OCI-LY1 (cell line): ENCODE data around the gene CEP162.
"Not testable (repeated sequence)": the region's sequence is repeated elsewhere in the genome, so short reads cannot be mapped to it uniquely, and the experiment has no call there.

Experiments used
- H2AFZ ChIP-seq: fragments of 200-600 bp; sonication (generic), shearing (Covaris generic); 2 replicates; pipeline ENCODE4 v1.6.0; 2014; ENCODE audit warnings: antibody characterized with exemption, mild to moderate bottlenecking, low read length
- H3F3A ChIP-seq: fragments of 200-600 bp; sonication (generic), shearing (Covaris generic); 2 replicates; pipeline ENCODE4 v1.6.0; 2014; ENCODE audit warnings: mild to moderate bottlenecking, antibody characterized with exemption, low read length, moderate library complexity; ENCODE audit not compliant: insufficient read depth
- H3K27ac ChIP-seq: fragments of 200-600 bp; sonication (generic); 2 replicates; pipeline ENCODE4 v1.5.1; 2014; ENCODE audit warnings: low read length, mixed run types, mild to moderate bottlenecking, low read depth; ENCODE audit not compliant: poor library complexity, severe bottlenecking
- H3K27me3 ChIP-seq: fragments of 200-600 bp; sonication (generic); 2 replicates; pipeline ENCODE4 v1.6.0; 2014; ENCODE audit warnings: antibody characterized with exemption, mild to moderate bottlenecking, low read length, moderate library complexity; ENCODE audit not compliant: insufficient read depth
- H3K36me3 ChIP-seq: fragments of 200-600 bp; sonication (generic); 2 replicates; pipeline ENCODE4 v1.6.1; 2014; ENCODE audit warnings: mild to moderate bottlenecking, antibody characterized with exemption, low read length, moderate library complexity, mixed read lengths; ENCODE audit not compliant: insufficient read depth
- H3K4me1 ChIP-seq: fragments of 200-600 bp; sonication (generic); 2 replicates; pipeline ENCODE4 v1.5.1; 2014; ENCODE audit warnings: mild to moderate bottlenecking, low read length, moderate library complexity; ENCODE audit not compliant: insufficient read depth, severe bottlenecking
- H3K4me2 ChIP-seq: fragments of 200-600 bp; sonication (generic), shearing (Covaris generic); 2 replicates; pipeline ENCODE4 v1.6.1; 2014; ENCODE audit warnings: low read length
- H3K4me3 ChIP-seq: fragments of 200-600 bp; sonication (generic); 2 replicates; pipeline ENCODE4 v1.5.1; 2014; ENCODE audit warnings: low read length, low read depth, mild to moderate bottlenecking, mixed read lengths; ENCODE audit not compliant: poor library complexity, severe bottlenecking
- H3K79me2 ChIP-seq: fragments of 200-600 bp; shearing (Covaris generic); 2 replicates; pipeline ENCODE4 v1.6.1; 2016; ENCODE audit warnings: mixed run types, low read length, mixed read lengths; ENCODE audit not compliant: insufficient read depth
- H3K9ac ChIP-seq: fragments of 200-600 bp; sonication (generic), shearing (Covaris generic); 2 replicates; pipeline ENCODE4 v1.6.1; 2014; ENCODE audit warnings: mild to moderate bottlenecking, low read length, mixed read lengths
- H3K9me2 ChIP-seq: fragments of 200-600 bp; sonication (generic), shearing (Covaris generic); 2 replicates; pipeline ENCODE4 v1.6.1; 2014; ENCODE audit warnings: low read depth, mild to moderate bottlenecking, low read length, mixed read lengths
- H3K9me3 ChIP-seq: fragments of 200-600 bp; shearing (Covaris generic); 2 replicates; pipeline ENCODE4 v1.6.1; 2014; ENCODE audit warnings: low read length, mixed read lengths
- H4K20me1 ChIP-seq: fragments of 200-600 bp; sonication (generic), shearing (Covaris generic); 2 replicates; pipeline ENCODE4 v1.6.0; 2016; ENCODE audit warnings: mild to moderate bottlenecking, low read length; ENCODE audit not compliant: insufficient read depth
- EZH2 ChIP-seq: fragments of 200-600 bp; sonication (generic), shearing (Covaris generic); IDR thresholded peaks from 2 replicates; pipeline ENCODE4 v1.8.0; 2017; ENCODE audit warnings: borderline replicate concordance, mixed run types, mild to moderate bottlenecking, antibody characterized with exemption, low read length, moderate library complexity, mixed read lengths
- TF ChIP-seq, protein P1 (sequence below): fragments of 200-600 bp; sonication (generic), shearing (Covaris generic); IDR thresholded peaks from 2 replicates; pipeline ENCODE4 v1.5.1; 2017; ENCODE audit warnings: mild to moderate bottlenecking, antibody characterized with exemption, low read length, moderate library complexity, mixed read lengths

Gene CEP162

DNA sequence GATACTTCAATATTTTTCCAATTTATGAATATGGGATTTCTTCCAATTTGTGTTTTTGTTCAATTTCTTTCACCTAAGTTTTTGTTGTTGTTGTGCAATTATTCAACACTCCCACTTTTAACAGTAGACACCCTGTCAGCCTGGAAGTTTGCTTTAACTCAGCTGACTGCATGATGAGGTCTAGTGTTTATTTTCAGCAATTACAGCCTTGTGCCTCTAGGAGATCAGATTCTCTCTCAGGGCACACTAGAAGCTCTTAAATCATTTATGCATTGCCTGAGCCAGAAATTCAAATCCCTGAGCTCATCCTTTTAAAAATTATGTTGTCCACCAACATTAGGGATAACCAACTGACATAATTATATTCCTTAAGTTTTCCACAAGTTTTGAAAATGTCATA, 108.2 kb downstream of the CEP162 start:
- Histone ChIP-seq H4K20me1 (no peaks in the 10 kb centered on the region), H3K27ac (no peak overlapping the region), H3K79me2 (no peaks in the 10 kb centered on the region), H2AFZ (no peak overlapping the region), H3K4me1 (no peaks in the 10 kb centered on the region), H3K4me3 (no peak overlapping the region), H3K9me3 (no peaks in the 10 kb centered on the region), H3K4me2 (no peak overlapping the region), H3K9ac (no peak overlapping the region), H3K27me3 (no peaks in the 10 kb centered on the region), H3F3A (no peaks in the 10 kb centered on the region), H3K36me3 (peaks cover 4% of the 10 kb centered on the region; the same call in 1 of the 2 replicates), H3K9me2 (no peaks in the 10 kb centered on the region)
- no peak for TF ChIP-seq EZH2
- TF ChIP-seq, protein P1, sequence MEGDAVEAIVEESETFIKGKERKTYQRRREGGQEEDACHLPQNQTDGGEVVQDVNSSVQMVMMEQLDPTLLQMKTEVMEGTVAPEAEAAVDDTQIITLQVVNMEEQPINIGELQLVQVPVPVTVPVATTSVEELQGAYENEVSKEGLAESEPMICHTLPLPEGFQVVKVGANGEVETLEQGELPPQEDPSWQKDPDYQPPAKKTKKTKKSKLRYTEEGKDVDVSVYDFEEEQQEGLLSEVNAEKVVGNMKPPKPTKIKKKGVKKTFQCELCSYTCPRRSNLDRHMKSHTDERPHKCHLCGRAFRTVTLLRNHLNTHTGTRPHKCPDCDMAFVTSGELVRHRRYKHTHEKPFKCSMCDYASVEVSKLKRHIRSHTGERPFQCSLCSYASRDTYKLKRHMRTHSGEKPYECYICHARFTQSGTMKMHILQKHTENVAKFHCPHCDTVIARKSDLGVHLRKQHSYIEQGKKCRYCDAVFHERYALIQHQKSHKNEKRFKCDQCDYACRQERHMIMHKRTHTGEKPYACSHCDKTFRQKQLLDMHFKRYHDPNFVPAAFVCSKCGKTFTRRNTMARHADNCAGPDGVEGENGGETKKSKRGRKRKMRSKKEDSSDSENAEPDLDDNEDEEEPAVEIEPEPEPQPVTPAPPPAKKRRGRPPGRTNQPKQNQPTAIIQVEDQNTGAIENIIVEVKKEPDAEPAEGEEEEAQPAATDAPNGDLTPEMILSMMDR, result no peak

DNA sequence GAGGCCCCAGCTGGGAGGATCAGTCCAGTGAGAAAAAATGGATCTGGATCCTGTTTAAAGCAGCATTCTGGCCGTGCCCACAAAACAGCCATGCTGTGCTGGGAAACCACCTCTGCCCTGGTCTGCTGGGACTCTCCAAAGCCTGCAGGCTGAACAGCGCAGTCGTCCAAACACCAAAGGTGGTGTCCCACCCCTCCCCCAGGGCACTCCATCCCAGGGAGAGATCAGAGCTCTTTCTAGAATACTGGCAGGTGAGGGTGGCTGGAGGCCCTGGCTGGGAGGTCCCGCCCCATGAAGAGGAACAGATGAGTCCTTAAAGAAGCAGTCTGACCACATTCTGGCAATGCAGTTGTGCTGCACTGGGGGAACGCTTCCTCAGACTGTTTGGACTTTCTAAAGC, 109.3 kb downstream of the CEP162 start:
- H3K27me3 ChIP-seq, result no peaks in the 10 kb centered on the region
- no peaks in the 10 kb centered on the region for H4K20me1 ChIP-seq
- TF ChIP-seq, protein P1, result no peak
- H3F3A ChIP-seq, result no peaks in the 10 kb centered on the region
- H3K9ac ChIP-seq, result no peak overlapping the region
- no peaks in the 10 kb centered on the region for H3K79me2 ChIP-seq
- no peaks in the 10 kb centered on the region for H3K9me2 ChIP-seq
- H3K27ac ChIP-seq, result no peak overlapping the region
- H3K4me3 ChIP-seq, result no peak overlapping the region
- H3K36me3 ChIP-seq, result no peaks in the 10 kb centered on the region
- H2AFZ ChIP-seq, result no peak overlapping the region
- no peaks in the 10 kb centered on the region for H3K9me3 ChIP-seq
- no peaks in the 10 kb centered on the region for H3K4me1 ChIP-seq
- H3K4me2 ChIP-seq, result no peak overlapping the region

DNA sequence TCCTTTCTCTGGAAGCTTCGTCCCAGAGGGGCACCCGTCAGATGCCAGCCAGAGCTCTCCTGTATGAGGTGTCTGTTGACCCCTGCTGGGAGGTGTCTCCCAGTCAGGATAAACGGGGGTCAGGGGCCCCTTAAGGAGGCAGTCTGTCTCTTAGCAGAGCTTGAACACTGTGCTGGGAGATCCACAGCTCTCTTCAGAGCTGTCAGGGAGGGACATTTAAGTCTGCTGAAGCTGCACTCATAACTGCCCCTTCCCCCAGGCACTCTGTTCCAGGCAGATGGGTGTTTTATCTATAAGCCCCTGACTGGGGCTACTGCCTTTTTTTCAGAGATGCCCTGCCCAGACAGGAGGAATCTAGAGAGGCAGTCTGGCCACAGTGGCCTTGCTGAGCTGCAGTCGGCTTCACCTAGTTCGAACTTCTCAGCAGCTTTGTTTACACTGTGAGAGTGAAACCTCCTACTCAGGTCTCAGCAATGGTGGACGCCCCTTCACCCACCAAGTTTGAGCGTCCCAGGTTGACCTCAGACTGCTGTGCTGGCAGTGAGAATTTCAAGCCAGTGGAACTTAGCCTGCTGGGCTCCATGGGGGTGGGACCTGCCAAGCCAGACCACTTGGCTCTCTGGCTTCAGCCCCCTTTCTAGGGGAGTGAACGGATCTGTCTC, 112.4 kb downstream of the CEP162 start:
- H3F3A ChIP-seq, H2AFZ ChIP-seq: not testable (repeated sequence)

DNA sequence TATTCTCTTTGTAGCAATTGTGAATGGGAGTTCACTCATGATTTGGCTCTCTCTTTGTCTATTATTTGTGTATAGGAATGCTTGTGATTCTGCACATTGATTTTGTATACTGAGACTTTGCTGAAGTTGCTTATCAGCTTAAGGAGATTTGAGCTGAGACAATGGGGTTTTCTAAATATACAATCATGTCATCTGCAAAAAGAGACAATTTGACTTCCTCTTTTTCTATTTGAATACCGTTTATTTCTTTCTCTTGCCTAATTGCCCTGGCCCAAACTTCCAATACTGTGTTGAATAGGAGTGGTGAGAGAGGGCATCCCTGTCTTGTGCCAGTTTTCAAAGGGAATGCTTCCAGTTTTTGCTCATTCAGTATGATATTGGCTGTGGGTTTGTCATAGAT, 116.1 kb downstream of the CEP162 start:
- not testable (repeated sequence) for H3K4me1 ChIP-seq, H3K79me2 ChIP-seq, H3F3A ChIP-seq, H3K4me2 ChIP-seq, H3K9me2 ChIP-seq, H3K27ac ChIP-seq, H3K4me3 ChIP-seq, H3K9me3 ChIP-seq, H3K27me3 ChIP-seq, H4K20me1 ChIP-seq, H2AFZ ChIP-seq, H3K36me3 ChIP-seq, H3K9ac ChIP-seq

More for the DNA sequence above, 112.4 kb downstream of the CEP162 start:
- H3K9me3 ChIP-seq, H3K4me2 ChIP-seq, H3K4me1 ChIP-seq, H3K4me3 ChIP-seq, H3K27me3 ChIP-seq, H3K27ac ChIP-seq, H3K9ac ChIP-seq, H3K36me3 ChIP-seq, H4K20me1 ChIP-seq, H3K79me2 ChIP-seq, H3K9me2 ChIP-seq: not testable (repeated sequence)
